Fibroblast of lung (primary cell): ENCODE data around the gene SLC27A5. TPM values are rescaled to one million over a fixed set of nuclear protein-coding genes. Genes with fewer than 3 reads are reported as not detected.

Source experiments
- DNase-seq, 2 donors: peaks; one replicate each; pipeline versions ENCODE4 v3.0.0 to v3.0.0-alpha.2; 2010; ENCODE audit warnings: low read depth in 2 of 2
- H2AFZ ChIP-seq: 2 replicates; pipeline ENCODE4 v1.5.1; 2012; ENCODE audit warnings: low read length, control low read depth, inconsistent platforms
- H3K27ac ChIP-seq: 2 replicates; pipeline ENCODE4 v1.5.1; 2011; ENCODE audit warnings: low read length, control low read depth; ENCODE audit not compliant: insufficient read depth
- H3K27me3 ChIP-seq: 2 replicates; pipeline ENCODE4 v1.5.1; 2011; ENCODE audit warnings: mild to moderate bottlenecking, low read length; ENCODE audit not compliant: control insufficient read depth, insufficient read depth
- H3K36me3 ChIP-seq: 2 replicates; pipeline ENCODE4 v1.5.1; 2011; ENCODE audit warnings: low read length; ENCODE audit not compliant: control insufficient read depth, insufficient read depth
- H3K4me1 ChIP-seq: 2 replicates; pipeline ENCODE4 v1.5.1; 2011; ENCODE audit warnings: low read length; ENCODE audit not compliant: control insufficient read depth, insufficient read depth; ENCODE audit errors: extremely low read depth
- H3K4me2 ChIP-seq: 2 replicates; pipeline ENCODE4 v1.5.1; 2011; ENCODE audit warnings: low read length, control low read depth; ENCODE audit not compliant: insufficient read depth; ENCODE audit errors: extremely low read depth
- H3K4me3 ChIP-seq, 4 experiments: fragments of 200-600 bp in 1 of 4; sonication (generic) in 1 of 4; replicated peaks in 1 of 4; 2 replicates each; pipeline ENCODE4 v1.5.1; 2011 to 2016; ENCODE audit warnings: low read length in 4 of 4, low read depth in 3 of 4, mild to moderate bottlenecking in 3 of 4, control low read depth in 2 of 4, inconsistent platforms in 1 of 4, mixed read lengths in 1 of 4; ENCODE audit not compliant: insufficient read depth in 1 of 4; ENCODE audit errors: control extremely low read depth in 1 of 4
- H3K79me2 ChIP-seq: 2 replicates; pipeline ENCODE4 v1.5.1; 2012; ENCODE audit warnings: mild to moderate bottlenecking, low read length, inconsistent platforms; ENCODE audit not compliant: control insufficient read depth, insufficient read depth
- H3K9ac ChIP-seq: 2 replicates; pipeline ENCODE4 v1.5.1; 2011; ENCODE audit warnings: mild to moderate bottlenecking, low read length, control low read depth; ENCODE audit not compliant: insufficient read depth
- H3K9me3 ChIP-seq: 2 replicates; pipeline ENCODE4 v1.5.1; 2012; ENCODE audit warnings: low read depth, low read length; ENCODE audit not compliant: control insufficient read depth, insufficient read depth
- H4K20me1 ChIP-seq: 2 replicates; pipeline ENCODE4 v1.5.1; 2011; ENCODE audit warnings: low read length; ENCODE audit not compliant: control insufficient read depth, insufficient read depth; ENCODE audit errors: extremely low read depth
- EZH2 ChIP-seq: IDR thresholded peaks from 2 replicates; pipeline ENCODE4 v1.5.1; 2012; ENCODE audit warnings: low read length, control low read depth, mild to moderate bottlenecking; ENCODE audit errors: missing control alignments
- polyA plus RNA-seq, 2 donors: library from polyadenylated mRNA; depleted of rRNA in 1 of 2; stranded (reverse) in 1 of 2; unstranded in 1 of 2; fragments of >200 nt; gene quantifications; 2 replicates each; pipeline ENCODE4 v1.2.1, GENCODE V29; 2011 to 2012; ENCODE audit warnings: missing spikeins in 1 of 2
- total RNA-seq: library from RNA; depleted of rRNA; stranded (reverse); fragments of >200 nt; gene quantifications from 2 replicates; pipeline ENCODE4 v1.2.1, GENCODE V29; 2014
- TF ChIP-seq, protein P1 (sequence below), 2 donors: IDR thresholded peaks in 1 of 2; conservative IDR thresholded peaks in 1 of 2; 1 replicate in 1 of 2; 2 replicates in 1 of 2; pipeline ENCODE4 v1.5.1; 2011 to 2012; ENCODE audit warnings: low read length in 2 of 2, control low read depth in 1 of 2, inconsistent platforms in 1 of 2, low read depth in 1 of 2, mild to moderate bottlenecking in 1 of 2

The SLC27A5 gene
- total and polyA plus RNA-seq, 2 donors (not counting 1 experiment from before 2014, with no cell fraction given) = 5.2 to 10.1 TPM

DNA sequence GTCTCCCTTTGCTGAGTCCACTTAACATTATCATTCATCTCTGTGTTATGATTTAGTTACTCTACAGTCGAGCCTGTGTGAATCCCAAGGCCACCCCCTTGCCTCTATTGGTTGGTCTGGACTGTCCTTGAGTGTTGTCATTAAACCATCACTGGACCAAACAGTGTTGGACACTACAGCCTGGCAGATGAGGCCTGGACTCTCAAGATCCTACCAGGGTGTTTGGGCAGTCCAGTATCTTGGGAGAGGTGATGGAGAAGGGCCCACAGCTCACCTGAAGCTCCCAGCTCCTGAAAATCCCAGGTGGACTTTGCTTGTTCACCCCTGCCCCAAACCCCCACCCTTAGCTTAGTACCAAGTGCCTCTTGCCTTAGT is 39.3 kb upstream of the SLC27A5 start:
- no peak for DNase-seq
- Histone ChIP-seq H3K9me3 (no peaks in the 10 kb centered on the region), H4K20me1 (peaks cover 3% of the 10 kb centered on the region), H3K27me3 (no peaks in the 10 kb centered on the region), H3K4me3 (no peak overlapping the region), H3K27ac (no peak overlapping the region), H3K4me1 (peaks cover 19% of the 10 kb centered on the region), H3K79me2 (peaks cover 50% of the 10 kb centered on the region), H3K4me2 (no peak overlapping the region), H3K36me3 (peaks cover 56% of the 10 kb centered on the region), H3K9ac (no peak overlapping the region), H2AFZ (no peak overlapping the region)
- TF ChIP-seq, protein P1, sequence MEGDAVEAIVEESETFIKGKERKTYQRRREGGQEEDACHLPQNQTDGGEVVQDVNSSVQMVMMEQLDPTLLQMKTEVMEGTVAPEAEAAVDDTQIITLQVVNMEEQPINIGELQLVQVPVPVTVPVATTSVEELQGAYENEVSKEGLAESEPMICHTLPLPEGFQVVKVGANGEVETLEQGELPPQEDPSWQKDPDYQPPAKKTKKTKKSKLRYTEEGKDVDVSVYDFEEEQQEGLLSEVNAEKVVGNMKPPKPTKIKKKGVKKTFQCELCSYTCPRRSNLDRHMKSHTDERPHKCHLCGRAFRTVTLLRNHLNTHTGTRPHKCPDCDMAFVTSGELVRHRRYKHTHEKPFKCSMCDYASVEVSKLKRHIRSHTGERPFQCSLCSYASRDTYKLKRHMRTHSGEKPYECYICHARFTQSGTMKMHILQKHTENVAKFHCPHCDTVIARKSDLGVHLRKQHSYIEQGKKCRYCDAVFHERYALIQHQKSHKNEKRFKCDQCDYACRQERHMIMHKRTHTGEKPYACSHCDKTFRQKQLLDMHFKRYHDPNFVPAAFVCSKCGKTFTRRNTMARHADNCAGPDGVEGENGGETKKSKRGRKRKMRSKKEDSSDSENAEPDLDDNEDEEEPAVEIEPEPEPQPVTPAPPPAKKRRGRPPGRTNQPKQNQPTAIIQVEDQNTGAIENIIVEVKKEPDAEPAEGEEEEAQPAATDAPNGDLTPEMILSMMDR (conservative IDR thresholded peaks at IDR 0.05 in 1 of 2, IDR thresholded peaks at IDR 0.05 in 1 of 2; ENCODE audit: low read depth in 1 of 2, low read length in 2 of 2) = no peak
- TF ChIP-seq EZH2 = no peak

DNA sequence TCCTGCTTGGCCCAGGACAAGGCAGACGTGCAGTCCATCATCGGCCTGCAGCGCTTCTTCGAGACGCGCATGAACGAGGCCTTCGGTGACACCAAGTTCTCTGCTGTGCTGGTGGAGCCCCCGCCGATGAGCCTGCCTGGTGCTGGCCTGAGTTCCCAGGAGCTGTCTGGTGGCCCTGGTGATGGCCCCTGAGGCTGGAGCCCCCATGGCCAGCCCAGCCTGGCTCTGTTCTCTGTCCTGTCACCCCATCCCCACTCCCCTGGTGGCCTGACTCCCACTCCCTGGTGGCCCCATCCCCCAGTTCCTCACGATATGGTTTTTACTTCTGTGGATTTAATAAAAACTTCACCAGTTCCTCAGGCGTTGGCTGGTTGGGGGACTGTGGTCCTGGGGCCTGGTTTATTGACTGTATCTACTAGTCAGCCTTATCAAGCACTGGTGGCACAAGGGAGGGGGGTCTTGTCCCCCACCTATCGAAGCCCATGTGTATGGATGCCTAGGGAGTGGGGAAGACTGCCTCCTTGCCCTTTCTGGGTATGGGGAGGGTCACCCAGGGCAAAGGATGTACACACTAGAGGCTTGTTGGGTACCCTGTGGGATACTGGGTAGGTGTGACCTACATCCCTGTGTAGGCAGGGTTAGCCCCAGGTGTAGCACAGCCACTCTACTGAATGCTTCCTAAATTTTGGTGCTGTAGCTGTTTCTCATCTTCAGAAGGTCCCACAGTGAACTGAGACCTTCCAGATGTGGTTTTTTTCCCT is 38.8 kb upstream of the SLC27A5 start:
- Histone ChIP-seq H3K79me2 (peaks cover 52% of the 10 kb centered on the region), H3K4me3 (no peak overlapping the region), H3K36me3 (peaks cover 57% of the 10 kb centered on the region), H3K4me1 (peaks cover 21% of the 10 kb centered on the region), H3K9ac (no peak overlapping the region), H3K9me3 (no peaks in the 10 kb centered on the region), H4K20me1 (peaks cover 7% of the 10 kb centered on the region), H3K27ac (no peak overlapping the region), H3K27me3 (no peaks in the 10 kb centered on the region), H2AFZ (no peak overlapping the region), H3K4me2 (no peak overlapping the region)
- DNase-seq = no peak
- TF ChIP-seq, protein P1 (conservative IDR thresholded peaks at IDR 0.05 in 1 of 2, IDR thresholded peaks at IDR 0.05 in 1 of 2; ENCODE audit: low read depth in 1 of 2, low read length in 2 of 2) = no peak
- TF ChIP-seq EZH2 = no peak

DNA sequence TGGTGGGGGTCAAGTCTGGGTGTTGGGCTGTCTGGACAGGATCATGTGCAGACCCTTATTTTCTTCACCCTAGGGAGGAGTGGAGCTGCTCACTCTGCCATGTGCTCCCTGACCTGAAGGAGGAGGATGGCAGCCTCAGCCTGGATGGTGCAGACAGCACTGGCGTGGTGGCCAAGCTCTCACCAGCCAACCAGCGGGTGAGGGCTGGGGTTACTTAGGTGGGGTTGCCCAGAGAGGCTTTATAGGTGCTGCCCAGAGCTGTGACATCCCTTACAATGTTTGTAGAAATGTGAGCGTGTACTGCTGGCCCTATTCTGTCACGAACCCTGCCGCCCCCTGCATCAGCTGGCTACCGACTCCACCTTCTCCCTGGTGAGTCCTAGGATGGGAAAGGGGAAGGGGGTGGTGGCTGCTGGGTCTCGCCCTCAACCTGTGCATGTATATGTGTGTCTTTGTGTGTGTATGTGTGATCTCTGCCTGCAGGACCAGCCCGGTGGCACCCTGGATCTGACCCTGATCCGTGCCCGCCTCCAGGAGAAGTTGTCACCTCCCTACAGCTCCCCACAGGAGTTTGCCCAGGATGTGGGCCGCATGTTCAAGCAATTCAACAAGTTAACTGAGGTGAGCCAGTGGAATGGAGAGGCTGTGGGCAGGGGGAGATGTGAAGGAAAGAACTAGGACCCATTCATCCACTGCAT is 38.0 kb upstream of the SLC27A5 start:
- H3K4me1 ChIP-seq = peaks cover 17% of the 10 kb centered on the region
- no peak for DNase-seq
- peaks cover 58% of the 10 kb centered on the region for H3K79me2 ChIP-seq
- peaks cover 7% of the 10 kb centered on the region for H4K20me1 ChIP-seq
- H2AFZ ChIP-seq = no peak overlapping the region
- H3K36me3 ChIP-seq = peaks cover 56% of the 10 kb centered on the region
- no peak overlapping the region for H3K9ac ChIP-seq
- no peaks in the 10 kb centered on the region for H3K9me3 ChIP-seq
- H3K27ac ChIP-seq = no peak overlapping the region
- no peak overlapping the region for H3K4me3 ChIP-seq
- TF ChIP-seq EZH2 = no peak
- TF ChIP-seq, protein P1 (conservative IDR thresholded peaks at IDR 0.05 in 1 of 2, IDR thresholded peaks at IDR 0.05 in 1 of 2; ENCODE audit: low read depth in 1 of 2, low read length in 2 of 2) = no peak
- no peak overlapping the region for H3K4me2 ChIP-seq
- no peaks in the 10 kb centered on the region for H3K27me3 ChIP-seq
